Large intestine (tissue), 3 donors: ENCODE measurements around the gene FOXS1. TPM values are rescaled to one million over a fixed set of nuclear protein-coding genes. Genes with fewer than 3 reads are reported as not detected.

Source experiments
- DNase-seq, 2 donors: peaks; one replicate each; pipeline versions ENCODE4 v3.0.0 to v3.0.0-alpha.2; 2013
- H3K27ac ChIP-seq: one replicate; pipeline ENCODE4 v1.5.1; 2013; ENCODE audit warnings: low read length
- H3K27me3 ChIP-seq: 2 replicates; pipeline ENCODE4 v1.6.1; 2013; ENCODE audit warnings: low read length; ENCODE audit not compliant: control insufficient read depth, insufficient read depth
- H3K36me3 ChIP-seq: 2 replicates; pipeline ENCODE4 v1.6.1; 2013; ENCODE audit warnings: low read length; ENCODE audit not compliant: control insufficient read depth, insufficient read depth
- H3K4me1 ChIP-seq: one replicate; pipeline ENCODE4 v1.6.1; 2013; ENCODE audit warnings: low read length; ENCODE audit not compliant: control insufficient read depth, insufficient read depth
- H3K4me3 ChIP-seq: one replicate; pipeline ENCODE4 v1.5.1; 2013; ENCODE audit warnings: low read length
- H3K9me3 ChIP-seq: one replicate; pipeline ENCODE4 v1.6.1; 2013; ENCODE audit warnings: mild to moderate bottlenecking, low read depth, low read length, moderate library complexity; ENCODE audit not compliant: control insufficient read depth
- WGBS: methylation state at CpG from one replicate; pipeline ENCODE4 v1.1.5; 2013; ENCODE audit warnings: low lambda C conversion rate; ENCODE audit not compliant: insufficient coverage; 5-methylcytosine and 5-hydroxymethylcytosine counted together
- polyA plus RNA-seq: library from polyadenylated mRNA; unstranded; fragments of 120-200 nt; gene quantifications from one replicate; pipeline ENCODE4 v1.2.1, GENCODE V29; 2013

Gene FOXS1
- polyA plus RNA-seq, 1 donor = 0.96 TPM

- WGBS = 17% methylated on average over 1 of the region's 60 CpGs
- Histone ChIP-seq H3K27ac (peak overlapping the region; percentile 79), H3K27me3 (peaks cover 9% of the 10 kb centered on the region)
Measured at GRCh38 chr20:31861385-31862156, 16.2 kb upstream of the FOXS1 start.

GRCh38 chr20:31861135-31861384 is 15.7 kb upstream of the FOXS1 start:
- Histone ChIP-seq H3K27ac (no peak overlapping the region), H3K9me3 (no peaks in the 10 kb centered on the region), H3K36me3 (peaks cover 5% of the 10 kb centered on the region), H3K27me3 (peaks cover 9% of the 10 kb centered on the region), H3K4me3 (peak overlapping the region; percentile 43), H3K4me1 (peaks cover 23% of the 10 kb centered on the region)
- peak in 1 of 2 donors; percentile 36 for DNase-seq
- WGBS = no CpG with 5 or more reads among the region's 20 CpGs

More at GRCh38 chr20:31861385-31862156, 16.2 kb upstream of the FOXS1 start:
- Histone ChIP-seq H3K4me1 (peaks cover 23% of the 10 kb centered on the region), H3K9me3 (no peaks in the 10 kb centered on the region), H3K36me3 (peaks cover 7% of the 10 kb centered on the region), H3K4me3 (peak overlapping the region; percentile 50)
- peak; percentile 81 to 89 for DNase-seq

GRCh38 chr20:31860390-31861134 is 15.2 kb upstream of the FOXS1 start:
- H3K36me3 ChIP-seq = peaks cover 5% of the 10 kb centered on the region
- DNase-seq = no peak
- H3K27me3 ChIP-seq = peaks cover 10% of the 10 kb centered on the region
- no peaks in the 10 kb centered on the region for H3K9me3 ChIP-seq
- peak overlapping the region; percentile 43 for H3K4me3 ChIP-seq
- WGBS = no CpG with 5 or more reads among the region's 15 CpGs
- H3K4me1 ChIP-seq = peaks cover 23% of the 10 kb centered on the region
- no peak overlapping the region for H3K27ac ChIP-seq

- H3K27me3 ChIP-seq = peaks cover 13% of the 10 kb centered on the region
- no peak for DNase-seq
- H3K4me3 ChIP-seq = no peak overlapping the region
- WGBS = no CpG with 5 or more reads among the region's 7 CpGs
- no peaks in the 10 kb centered on the region for H3K9me3 ChIP-seq
- H3K27ac ChIP-seq = no peak overlapping the region
- peaks cover 23% of the 10 kb centered on the region for H3K4me1 ChIP-seq
- H3K36me3 ChIP-seq = peaks cover 5% of the 10 kb centered on the region
Measured at GRCh38 chr20:31859998-31860380, 14.6 kb upstream of the FOXS1 start.

GRCh38 chr20:31859266-31859997 is 14.0 kb upstream of the FOXS1 start:
- Histone ChIP-seq H3K4me1 (peaks cover 23% of the 10 kb centered on the region), H3K27me3 (peaks cover 13% of the 10 kb centered on the region), H3K4me3 (no peak overlapping the region), H3K27ac (no peak overlapping the region), H3K36me3 (peaks cover 2% of the 10 kb centered on the region), H3K9me3 (no peaks in the 10 kb centered on the region)
- no peak for DNase-seq
- WGBS = no CpG with 5 or more reads among the region's 5 CpGs

GRCh38 chr20:31858760-31859083 is 13.3 kb upstream of the FOXS1 start:
- H3K27me3 ChIP-seq = peaks cover 13% of the 10 kb centered on the region
- no peak overlapping the region for H3K27ac ChIP-seq
- H3K9me3 ChIP-seq = no peaks in the 10 kb centered on the region
- DNase-seq = no peak
- no peak overlapping the region for H3K4me3 ChIP-seq
- no CpG with 5 or more reads among the region's 3 CpGs for WGBS
- H3K4me1 ChIP-seq = peaks cover 23% of the 10 kb centered on the region
- H3K36me3 ChIP-seq = peaks cover 2% of the 10 kb centered on the region

- no peaks in the 10 kb centered on the region for H3K9me3 ChIP-seq
- H3K36me3 ChIP-seq = no peaks in the 10 kb centered on the region
- H3K4me3 ChIP-seq = no peak overlapping the region
- H3K4me1 ChIP-seq = peaks cover 23% of the 10 kb centered on the region
- DNase-seq = no peak
- no CpG with 5 or more reads among the region's 15 CpGs for WGBS
- H3K27me3 ChIP-seq = peaks cover 13% of the 10 kb centered on the region
- no peak overlapping the region for H3K27ac ChIP-seq
Measured at GRCh38 chr20:31857861-31858759, 12.7 kb upstream of the FOXS1 start.

GRCh38 chr20:31856516-31856915 is 11.1 kb upstream of the FOXS1 start:
- Histone ChIP-seq H3K36me3 (no peaks in the 10 kb centered on the region), H3K4me1 (peaks cover 17% of the 10 kb centered on the region), H3K27ac (no peak overlapping the region), H3K4me3 (no peak overlapping the region), H3K27me3 (peaks cover 20% of the 10 kb centered on the region), H3K9me3 (no peaks in the 10 kb centered on the region)
- no CpG with 5 or more reads among the region's 3 CpGs for WGBS
- DNase-seq = no peak

- peaks cover 37% of the 10 kb centered on the region for H3K27me3 ChIP-seq
- H3K36me3 ChIP-seq = no peaks in the 10 kb centered on the region
- no peaks in the 10 kb centered on the region for H3K9me3 ChIP-seq
- WGBS = no CpG with 5 or more reads among the region's 7 CpGs
- H3K4me1 ChIP-seq = peaks cover 10% of the 10 kb centered on the region
- H3K4me3 ChIP-seq = no peak overlapping the region
- DNase-seq = no peak
- no peak overlapping the region for H3K27ac ChIP-seq
Measured at GRCh38 chr20:31853481-31853880, 8.1 kb upstream of the FOXS1 start.
